ENCODE data around the gene NEXN. TPM values are rescaled to one million over a fixed set of nuclear protein-coding genes. Genes with fewer than 3 reads are reported as not detected.

NEXN gene
- total and polyA plus RNA-seq, 2 experiments from 2014 or later = 2.6 to 11.8 TPM

GRCh38 chr1:77929806-77930205 is 41.4 kb downstream of the NEXN start:
- Histone ChIP-seq H3K4me3 (no peak overlapping the region), H3K9me2 (ENCODE audit: insufficient read depth) (no peaks in the 10 kb centered on the region), H3K27me3 (ENCODE audit: insufficient read depth) (no peaks in the 10 kb centered on the region), H2AFZ (no peak overlapping the region), H3K4me2 (no peak overlapping the region), H3K4me1 (ENCODE audit: insufficient read depth) (no peaks in the 10 kb centered on the region), H3K79me2 (replicated peaks; ENCODE audit: insufficient read depth) (no peaks in the 10 kb centered on the region), H4K20me1 (replicated peaks; ENCODE audit: insufficient read depth) (no peaks in the 10 kb centered on the region), H3K36me3 (ENCODE audit: insufficient read depth) (no peaks in the 10 kb centered on the region), H3K27ac (ENCODE audit: low read depth) (no peak overlapping the region), H3F3A (replicated peaks; ENCODE audit: low read depth) (no peaks in the 10 kb centered on the region)
- Mint-ChIP-seq H3K9me3 (no peaks in the 10 kb centered on the region), H3K4me1 (no peaks in the 10 kb centered on the region), H3K27ac (no peak overlapping the region), H3K36me3 (ENCODE audit: low read depth) (no peaks in the 10 kb centered on the region), H3K27me3 (ENCODE audit: insufficient read depth, low read depth, poor library complexity) (no peaks in the 10 kb centered on the region), H3K4me3 (no peak overlapping the region)
- TF ChIP-seq, protein P1, sequence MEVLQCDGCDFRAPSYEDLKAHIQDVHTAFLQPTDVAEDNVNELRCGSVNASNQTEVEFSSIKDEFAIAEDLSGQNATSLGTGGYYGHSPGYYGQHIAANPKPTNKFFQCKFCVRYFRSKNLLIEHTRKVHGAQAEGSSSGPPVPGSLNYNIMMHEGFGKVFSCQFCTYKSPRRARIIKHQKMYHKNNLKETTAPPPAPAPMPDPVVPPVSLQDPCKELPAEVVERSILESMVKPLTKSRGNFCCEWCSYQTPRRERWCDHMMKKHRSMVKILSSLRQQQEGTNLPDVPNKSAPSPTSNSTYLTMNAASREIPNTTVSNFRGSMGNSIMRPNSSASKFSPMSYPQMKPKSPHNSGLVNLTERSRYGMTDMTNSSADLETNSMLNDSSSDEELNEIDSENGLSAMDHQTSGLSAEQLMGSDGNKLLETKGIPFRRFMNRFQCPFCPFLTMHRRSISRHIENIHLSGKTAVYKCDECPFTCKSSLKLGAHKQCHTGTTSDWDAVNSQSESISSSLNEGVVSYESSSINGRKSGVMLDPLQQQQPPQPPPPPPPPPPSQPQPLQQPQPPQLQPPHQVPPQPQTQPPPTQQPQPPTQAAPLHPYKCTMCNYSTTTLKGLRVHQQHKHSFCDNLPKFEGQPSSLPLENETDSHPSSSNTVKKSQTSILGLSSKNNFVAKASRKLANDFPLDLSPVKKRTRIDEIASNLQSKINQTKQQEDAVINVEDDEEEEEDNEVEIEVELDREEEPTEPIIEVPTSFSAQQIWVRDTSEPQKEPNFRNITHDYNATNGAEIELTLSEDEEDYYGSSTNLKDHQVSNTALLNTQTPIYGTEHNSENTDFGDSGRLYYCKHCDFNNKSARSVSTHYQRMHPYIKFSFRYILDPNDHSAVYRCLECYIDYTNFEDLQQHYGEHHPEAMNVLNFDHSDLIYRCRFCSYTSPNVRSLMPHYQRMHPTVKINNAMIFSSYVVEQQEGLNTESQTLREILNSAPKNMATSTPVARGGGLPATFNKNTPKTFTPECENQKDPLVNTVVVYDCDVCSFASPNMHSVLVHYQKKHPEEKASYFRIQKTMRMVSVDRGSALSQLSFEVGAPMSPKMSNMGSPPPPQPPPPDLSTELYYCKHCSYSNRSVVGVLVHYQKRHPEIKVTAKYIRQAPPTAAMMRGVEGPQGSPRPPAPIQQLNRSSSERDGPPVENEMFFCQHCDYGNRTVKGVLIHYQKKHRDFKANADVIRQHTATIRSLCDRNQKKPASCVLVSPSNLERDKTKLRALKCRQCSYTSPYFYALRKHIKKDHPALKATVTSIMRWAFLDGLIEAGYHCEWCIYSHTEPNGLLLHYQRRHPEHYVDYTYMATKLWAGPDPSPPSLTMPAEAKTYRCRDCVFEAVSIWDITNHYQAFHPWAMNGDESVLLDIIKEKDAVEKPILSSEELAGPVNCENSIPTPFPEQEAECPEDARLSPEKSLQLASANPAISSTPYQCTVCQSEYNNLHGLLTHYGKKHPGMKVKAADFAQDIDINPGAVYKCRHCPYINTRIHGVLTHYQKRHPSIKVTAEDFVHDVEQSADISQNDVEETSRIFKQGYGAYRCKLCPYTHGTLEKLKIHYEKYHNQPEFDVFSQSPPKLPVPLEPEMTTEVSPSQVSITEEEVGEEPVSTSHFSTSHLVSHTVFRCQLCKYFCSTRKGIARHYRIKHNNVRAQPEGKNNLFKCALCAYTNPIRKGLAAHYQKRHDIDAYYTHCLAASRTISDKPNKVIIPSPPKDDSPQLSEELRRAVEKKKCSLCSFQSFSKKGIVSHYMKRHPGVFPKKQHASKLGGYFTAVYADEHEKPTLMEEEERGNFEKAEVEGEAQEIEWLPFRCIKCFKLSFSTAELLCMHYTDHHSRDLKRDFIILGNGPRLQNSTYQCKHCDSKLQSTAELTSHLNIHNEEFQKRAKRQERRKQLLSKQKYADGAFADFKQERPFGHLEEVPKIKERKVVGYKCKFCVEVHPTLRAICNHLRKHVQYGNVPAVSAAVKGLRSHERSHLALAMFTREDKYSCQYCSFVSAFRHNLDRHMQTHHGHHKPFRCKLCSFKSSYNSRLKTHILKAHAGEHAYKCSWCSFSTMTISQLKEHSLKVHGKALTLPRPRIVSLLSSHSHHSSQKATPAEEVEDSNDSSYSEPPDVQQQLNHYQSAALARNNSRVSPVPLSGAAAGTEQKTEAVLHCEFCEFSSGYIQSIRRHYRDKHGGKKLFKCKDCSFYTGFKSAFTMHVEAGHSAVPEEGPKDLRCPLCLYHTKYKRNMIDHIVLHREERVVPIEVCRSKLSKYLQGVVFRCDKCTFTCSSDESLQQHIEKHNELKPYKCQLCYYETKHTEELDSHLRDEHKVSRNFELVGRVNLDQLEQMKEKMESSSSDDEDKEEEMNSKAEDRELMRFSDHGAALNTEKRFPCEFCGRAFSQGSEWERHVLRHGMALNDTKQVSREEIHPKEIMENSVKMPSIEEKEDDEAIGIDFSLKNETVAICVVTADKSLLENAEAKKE (CRISPR knock-in tag; IDR thresholded peaks at IDR 0.05) = no peak
- no peak for TF ChIP-seq ETS1 (IDR thresholded peaks at IDR 0.05)
- no peak for DNase-seq (ENCODE audit: low spot score)
- ATAC-seq = no peak

DNA sequence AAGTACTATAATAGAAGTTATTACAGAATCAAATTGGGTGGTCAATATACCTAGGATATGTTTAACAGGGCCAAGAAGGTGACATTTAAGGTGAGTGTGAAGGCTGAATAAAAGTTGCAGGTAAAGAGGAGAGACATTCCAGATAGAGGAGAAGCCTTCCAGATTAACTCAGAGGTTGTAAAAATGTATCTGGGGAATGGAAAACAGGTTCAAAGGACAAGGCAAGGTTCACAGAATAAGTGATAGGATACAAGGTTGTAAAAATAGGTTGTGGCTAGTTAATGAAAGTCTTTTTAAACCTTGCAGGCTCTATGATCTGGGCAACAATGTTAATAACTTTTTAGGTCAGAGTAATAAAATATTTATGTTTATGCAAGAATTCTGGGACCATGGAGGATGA is 50.2 kb downstream of the NEXN start:
- H3K9me2 ChIP-seq (ENCODE audit: insufficient read depth) = no peaks in the 10 kb centered on the region
- H3K4me1 Mint-ChIP-seq = no peaks in the 10 kb centered on the region
- no peak overlapping the region for H3K27ac ChIP-seq (ENCODE audit: low read depth)
- no peaks in the 10 kb centered on the region for H3K79me2 ChIP-seq (replicated peaks; ENCODE audit: insufficient read depth)
- no peak overlapping the region for H3K27ac Mint-ChIP-seq
- ATAC-seq (no peak), DNase-seq (ENCODE audit: low spot score) (no peak)
- H3K4me3 Mint-ChIP-seq = no peak overlapping the region
- peaks cover 2% of the 10 kb centered on the region for H3K27me3 Mint-ChIP-seq (ENCODE audit: insufficient read depth, low read depth, poor library complexity)
- peaks cover 11% of the 10 kb centered on the region; the same call in 2 of the 3 replicates for H3K36me3 Mint-ChIP-seq (ENCODE audit: low read depth)
- H3K4me2 ChIP-seq = no peak overlapping the region
- H3K36me3 ChIP-seq (ENCODE audit: insufficient read depth) = 0 out of 2 replicates have a peak, but pooled peaks cover 3% of the 10 kb centered on the region
- 0 out of 2 replicates have a peak, but pooled peaks cover 4% of the 10 kb centered on the region for H4K20me1 ChIP-seq (replicated peaks; ENCODE audit: insufficient read depth)
- no peaks in the 10 kb centered on the region for H3F3A ChIP-seq (replicated peaks; ENCODE audit: low read depth)
- no peaks in the 10 kb centered on the region; the same call in 1 of the 2 replicates for H3K4me1 ChIP-seq (ENCODE audit: insufficient read depth)
- H2AFZ ChIP-seq = no peak overlapping the region
- H3K9me3 Mint-ChIP-seq = no peaks in the 10 kb centered on the region
- H3K4me3 ChIP-seq = no peak overlapping the region
- TF ChIP-seq EZH2 (IDR thresholded peaks at IDR 0.05; ENCODE audit: low read depth, unreplicated experiment) = no peak
- no peak for TF ChIP-seq STAT1 (IDR thresholded peaks at IDR 0.05; ENCODE audit: unreplicated experiment)
- TF ChIP-seq ZNF331 (CRISPR knock-in tag; IDR thresholded peaks at IDR 0.05; ENCODE audit: low read depth) = no peak
- TF ChIP-seq ZNF114 (CRISPR knock-in tag; IDR thresholded peaks at IDR 0.05) = no peak
- H3K27me3 ChIP-seq (ENCODE audit: insufficient read depth) = no peaks in the 10 kb centered on the region

All from GM23338 (cell line).